ENCODE measurements around the gene USP34.

Gene USP34

DNA sequence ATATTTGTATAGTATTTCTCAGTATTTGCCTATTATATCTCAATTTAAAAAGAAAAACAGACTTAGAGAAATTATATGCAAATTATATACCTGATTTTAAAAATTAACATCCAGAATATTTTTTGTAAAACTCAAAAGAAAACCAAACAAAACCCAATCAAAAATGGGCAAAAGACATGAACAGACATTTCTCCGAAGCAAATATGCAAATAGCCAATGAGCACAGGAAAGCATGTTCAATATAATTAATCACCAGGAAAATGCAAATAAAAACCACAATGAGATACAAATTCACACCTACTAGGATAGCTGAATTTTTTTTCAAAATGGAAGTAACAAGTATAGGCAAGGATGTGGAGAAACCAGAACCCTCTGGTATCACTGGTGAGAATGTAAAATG is 108.0 kb downstream of the USP34 start:
- Histone ChIP-seq H3K36me3 (ENCODE audit: insufficient read depth, low read length) (peaks cover 25% of the 10 kb centered on the region), H3K9ac (ENCODE audit: low read depth, low read length) (no peak overlapping the region), H3K27me3 (ENCODE audit: control insufficient read depth, insufficient read depth, low read length) (no peaks in the 10 kb centered on the region), H3K9me3 (replicated peaks; ENCODE audit: low read length) (no peaks in the 10 kb centered on the region), H3K4me3 (ENCODE audit: low read length) (no peak overlapping the region), H3K4me2 (ENCODE audit: low read length) (no peak overlapping the region), H3K4me1 (ENCODE audit: control insufficient read depth, insufficient read depth, low read length) (no peaks in the 10 kb centered on the region)

- H3K36me3 ChIP-seq (ENCODE audit: insufficient read depth, low read length): peaks cover 17% of the 10 kb centered on the region
- H3K4me1 ChIP-seq (ENCODE audit: control insufficient read depth, insufficient read depth, low read length): peaks cover 14% of the 10 kb centered on the region
- no peak overlapping the region for H3K4me3 ChIP-seq (ENCODE audit: low read length)
- no peaks in the 10 kb centered on the region for H3K9me3 ChIP-seq (replicated peaks; ENCODE audit: low read length)
- H3K27me3 ChIP-seq (ENCODE audit: control insufficient read depth, insufficient read depth, low read length): no peaks in the 10 kb centered on the region
- no peak overlapping the region for H3K9ac ChIP-seq (ENCODE audit: low read depth, low read length)
- no peak overlapping the region for H3K4me2 ChIP-seq (ENCODE audit: low read length)
These were observed 109.8 kb downstream of the USP34 start for GRCh38 chr2:61361068-61361467.

DNA sequence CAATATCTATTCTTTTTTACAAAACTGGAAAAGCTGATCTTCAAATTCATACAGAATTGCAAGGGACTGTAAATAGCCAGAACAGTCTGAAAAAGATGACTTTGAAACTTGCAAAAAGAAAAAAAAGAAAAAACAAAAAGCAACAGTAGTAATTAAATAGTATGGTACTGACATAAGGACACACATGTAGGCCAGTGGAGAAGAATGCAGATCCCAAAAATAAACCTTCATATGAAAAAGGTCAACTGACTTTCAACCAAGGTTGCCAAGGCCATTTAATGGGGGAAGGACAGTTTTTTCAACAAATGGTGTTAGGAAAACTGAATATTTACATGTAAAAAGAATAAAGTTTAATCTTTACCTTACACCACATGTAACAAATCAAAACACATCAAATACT is 111.8 kb downstream of the USP34 start:
- Histone ChIP-seq H3K36me3 (ENCODE audit: insufficient read depth, low read length) (peaks cover 24% of the 10 kb centered on the region), H3K4me2 (ENCODE audit: low read length) (no peak overlapping the region), H3K27me3 (ENCODE audit: control insufficient read depth, insufficient read depth, low read length) (no peaks in the 10 kb centered on the region), H3K4me3 (ENCODE audit: low read length) (no peak overlapping the region), H3K9me3 (replicated peaks; ENCODE audit: low read length) (no peaks in the 10 kb centered on the region), H3K4me1 (ENCODE audit: control insufficient read depth, insufficient read depth, low read length) (peaks cover 14% of the 10 kb centered on the region), H3K9ac (ENCODE audit: low read depth, low read length) (no peak overlapping the region)

- H3K9me3 ChIP-seq (replicated peaks; ENCODE audit: low read length): no peaks in the 10 kb centered on the region
- H3K4me1 ChIP-seq (ENCODE audit: control insufficient read depth, insufficient read depth, low read length): peaks cover 14% of the 10 kb centered on the region
- H3K27me3 ChIP-seq (ENCODE audit: control insufficient read depth, insufficient read depth, low read length): no peaks in the 10 kb centered on the region
- H3K4me2 ChIP-seq (ENCODE audit: low read length): no peak overlapping the region
- H3K9ac ChIP-seq (ENCODE audit: low read depth, low read length): no peak overlapping the region
- no peak overlapping the region for H3K4me3 ChIP-seq (ENCODE audit: low read length)
- peaks cover 17% of the 10 kb centered on the region for H3K36me3 ChIP-seq (ENCODE audit: insufficient read depth, low read length)
These were observed 113.2 kb downstream of the USP34 start for GRCh38 chr2:61357681-61358080.

- peaks cover 14% of the 10 kb centered on the region for H3K4me1 ChIP-seq (ENCODE audit: control insufficient read depth, insufficient read depth, low read length)
- H3K9ac ChIP-seq (ENCODE audit: low read depth, low read length): no peak overlapping the region
- no peak overlapping the region for H3K4me2 ChIP-seq (ENCODE audit: low read length)
- H3K36me3 ChIP-seq (ENCODE audit: insufficient read depth, low read length): peaks cover 17% of the 10 kb centered on the region
- no peaks in the 10 kb centered on the region for H3K9me3 ChIP-seq (replicated peaks; ENCODE audit: low read length)
- H3K4me3 ChIP-seq (ENCODE audit: low read length): no peak overlapping the region
- no peaks in the 10 kb centered on the region for H3K27me3 ChIP-seq (ENCODE audit: control insufficient read depth, insufficient read depth, low read length)
These were observed 113.9 kb downstream of the USP34 start for GRCh38 chr2:61356958-61357350.

GRCh38 chr2:61356261-61356957 is 114.5 kb downstream of the USP34 start:
- Histone ChIP-seq H3K4me3 (ENCODE audit: low read length) (no peak overlapping the region), H3K27me3 (ENCODE audit: control insufficient read depth, insufficient read depth, low read length) (no peaks in the 10 kb centered on the region), H3K36me3 (ENCODE audit: insufficient read depth, low read length) (peaks cover 17% of the 10 kb centered on the region), H3K4me2 (ENCODE audit: low read length) (peak overlapping the region; percentile 48), H3K4me1 (ENCODE audit: control insufficient read depth, insufficient read depth, low read length) (peaks cover 14% of the 10 kb centered on the region), H3K9me3 (replicated peaks; ENCODE audit: low read length) (no peaks in the 10 kb centered on the region), H3K9ac (ENCODE audit: low read depth, low read length) (no peak overlapping the region)

DNA sequence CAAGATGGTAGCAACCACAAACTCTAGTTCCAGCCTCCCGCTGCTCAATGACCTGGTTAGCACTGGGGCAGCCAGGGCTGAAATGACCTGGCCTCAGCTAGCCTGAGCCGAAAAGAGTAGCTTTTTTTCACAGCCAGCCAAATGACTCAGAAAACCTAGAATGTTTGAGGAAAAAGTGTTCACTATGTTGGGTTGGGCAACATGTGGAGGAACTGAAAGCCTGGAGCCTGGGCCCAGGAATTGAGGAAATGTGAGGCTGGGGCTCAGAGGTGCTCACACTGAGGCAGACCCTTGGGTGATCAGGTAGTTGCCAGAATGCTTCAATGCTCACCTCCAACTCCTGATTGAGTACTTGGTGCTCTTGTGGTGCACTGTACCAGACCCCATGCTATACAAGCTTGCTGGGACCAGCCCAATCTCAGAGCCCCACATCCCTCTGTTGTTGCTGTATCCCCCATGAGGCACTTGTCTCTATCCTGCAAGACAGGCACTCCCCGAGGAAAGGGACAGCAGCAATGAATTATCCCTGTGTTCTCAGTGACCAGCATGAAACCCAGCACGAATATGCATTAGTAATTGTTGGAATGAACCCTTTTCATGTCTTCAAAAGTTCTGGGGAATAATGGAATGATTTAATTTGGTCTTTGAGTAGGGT is 116.2 kb downstream of the USP34 start:
- H3K4me1 ChIP-seq (ENCODE audit: control insufficient read depth, insufficient read depth, low read length): peaks cover 14% of the 10 kb centered on the region
- H3K9ac ChIP-seq (ENCODE audit: low read depth, low read length): no peak overlapping the region
- H3K36me3 ChIP-seq (ENCODE audit: insufficient read depth, low read length): peaks cover 25% of the 10 kb centered on the region
- H3K27me3 ChIP-seq (ENCODE audit: control insufficient read depth, insufficient read depth, low read length): no peaks in the 10 kb centered on the region
- H3K4me3 ChIP-seq (ENCODE audit: low read length): no peak overlapping the region
- no peaks in the 10 kb centered on the region for H3K9me3 ChIP-seq (replicated peaks; ENCODE audit: low read length)
- no peak overlapping the region for H3K4me2 ChIP-seq (ENCODE audit: low read length)

DNA sequence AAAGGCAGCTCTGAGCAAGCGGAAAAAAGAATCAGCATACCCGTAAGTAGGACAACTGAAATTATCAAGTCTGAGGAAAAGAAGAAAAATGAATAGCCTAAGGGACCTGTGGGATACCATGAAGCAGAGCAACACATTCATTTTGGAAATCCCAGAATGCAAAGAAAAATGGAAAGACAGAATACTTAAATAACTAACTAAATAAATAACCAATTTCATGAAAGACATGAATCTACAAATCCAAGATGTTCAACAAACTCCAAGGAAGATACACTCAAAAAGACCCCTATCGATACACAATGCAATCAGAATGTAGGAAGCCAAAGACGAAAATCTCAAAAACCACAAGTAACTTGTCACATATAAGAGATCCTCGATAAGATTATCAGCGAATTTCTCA is 117.0 kb downstream of the USP34 start:
- no peak overlapping the region for H3K4me3 ChIP-seq (ENCODE audit: low read length)
- H3K27me3 ChIP-seq (ENCODE audit: control insufficient read depth, insufficient read depth, low read length): no peaks in the 10 kb centered on the region
- no peaks in the 10 kb centered on the region for H3K9me3 ChIP-seq (replicated peaks; ENCODE audit: low read length)
- H3K4me1 ChIP-seq (ENCODE audit: control insufficient read depth, insufficient read depth, low read length): peaks cover 14% of the 10 kb centered on the region
- H3K36me3 ChIP-seq (ENCODE audit: insufficient read depth, low read length): peaks cover 25% of the 10 kb centered on the region
- no peak overlapping the region for H3K9ac ChIP-seq (ENCODE audit: low read depth, low read length)
- H3K4me2 ChIP-seq (ENCODE audit: low read length): no peak overlapping the region

GRCh38 chr2:61350777-61351176 is 120.1 kb downstream of the USP34 start:
- H3K36me3 ChIP-seq (ENCODE audit: insufficient read depth, low read length): peaks cover 40% of the 10 kb centered on the region
- no peak overlapping the region for H3K4me2 ChIP-seq (ENCODE audit: low read length)
- H3K4me3 ChIP-seq (ENCODE audit: low read length): no peak overlapping the region
- H3K4me1 ChIP-seq (ENCODE audit: control insufficient read depth, insufficient read depth, low read length): no peaks in the 10 kb centered on the region
- no peaks in the 10 kb centered on the region for H3K27me3 ChIP-seq (ENCODE audit: control insufficient read depth, insufficient read depth, low read length)
- H3K9me3 ChIP-seq (replicated peaks; ENCODE audit: low read length): no peaks in the 10 kb centered on the region
- no peak overlapping the region for H3K9ac ChIP-seq (ENCODE audit: low read depth, low read length)

- Histone ChIP-seq H3K27me3 (ENCODE audit: control insufficient read depth, insufficient read depth, low read length) (no peaks in the 10 kb centered on the region), H3K4me3 (ENCODE audit: low read length) (no peak overlapping the region), H3K9me3 (replicated peaks; ENCODE audit: low read length) (no peaks in the 10 kb centered on the region), H3K36me3 (ENCODE audit: insufficient read depth, low read length) (peaks cover 59% of the 10 kb centered on the region), H3K4me2 (ENCODE audit: low read length) (no peak overlapping the region), H3K4me1 (ENCODE audit: control insufficient read depth, insufficient read depth, low read length) (peaks cover 3% of the 10 kb centered on the region), H3K9ac (ENCODE audit: low read depth, low read length) (no peak overlapping the region)
These were observed 127.7 kb downstream of the USP34 start for GRCh38 chr2:61343141-61343540.

GRCh38 chr2:61340242-61340641 is 130.6 kb downstream of the USP34 start:
- H3K9me3 ChIP-seq (replicated peaks; ENCODE audit: low read length): no peaks in the 10 kb centered on the region
- H3K27me3 ChIP-seq (ENCODE audit: control insufficient read depth, insufficient read depth, low read length): no peaks in the 10 kb centered on the region
- H3K36me3 ChIP-seq (ENCODE audit: insufficient read depth, low read length): peaks cover 62% of the 10 kb centered on the region
- H3K9ac ChIP-seq (ENCODE audit: low read depth, low read length): no peak overlapping the region
- H3K4me2 ChIP-seq (ENCODE audit: low read length): no peak overlapping the region
- peaks cover 3% of the 10 kb centered on the region for H3K4me1 ChIP-seq (ENCODE audit: control insufficient read depth, insufficient read depth, low read length)
- H3K4me3 ChIP-seq (ENCODE audit: low read length): no peak overlapping the region

GRCh38 chr2:61338447-61338846 is 132.4 kb downstream of the USP34 start:
- peaks cover 50% of the 10 kb centered on the region for H3K36me3 ChIP-seq (ENCODE audit: insufficient read depth, low read length)

More at GRCh38 chr2:61338447-61338846, 132.4 kb downstream of the USP34 start:
- Histone ChIP-seq H3K9ac (ENCODE audit: low read depth, low read length) (no peak overlapping the region), H3K4me1 (ENCODE audit: control insufficient read depth, insufficient read depth, low read length) (peaks cover 3% of the 10 kb centered on the region), H3K27me3 (ENCODE audit: control insufficient read depth, insufficient read depth, low read length) (no peaks in the 10 kb centered on the region), H3K4me3 (ENCODE audit: low read length) (no peak overlapping the region), H3K4me2 (ENCODE audit: low read length) (no peak overlapping the region), H3K9me3 (replicated peaks; ENCODE audit: low read length) (no peaks in the 10 kb centered on the region)

All from skeletal muscle satellite cell (primary cell).